K562 (cell line): ENCODE data around the gene BCL7C. TPM values are rescaled to one million over a fixed set of nuclear protein-coding genes. Genes with fewer than 3 reads are reported as not detected.

Experiments
- BRF2 ChIP-seq: IDR thresholded peaks from 3 replicates; pipeline ENCODE4 v1.6.1; 2011; ENCODE audit warnings: borderline replicate concordance, mild to moderate bottlenecking; ENCODE audit not compliant: insufficient read length, insufficient read depth
- CBFB ChIP-seq: sonication (generic); formaldehyde crosslinking; IDR thresholded peaks from 2 replicates; pipeline ENCODE4 v1.4.0; 2020; ENCODE audit warnings: mild to moderate bottlenecking, missing genetic modification reagents
- CBX3 ChIP-seq, 2 experiments: IDR thresholded peaks; 1 replicate in 1 of 2; 2 replicates in 1 of 2; pipeline ENCODE4 v1.6.1; 2012; ENCODE audit warnings: inconsistent platforms in 2 of 2, low read length in 2 of 2, borderline replicate concordance in 1 of 2, control low read depth in 1 of 2
- ELF2 ChIP-seq: fragments of 250-450 bp; sonication (Bioruptor Pico); IDR thresholded peaks from 2 replicates; pipeline ENCODE4 v1.5.0; 2021; ENCODE audit warnings: mild to moderate bottlenecking
- FOXJ2 ChIP-seq: fragments of 200-800 bp; sonication (Bioruptor generic); IDR thresholded peaks from 2 replicates; pipeline ENCODE4 v1.6.1; 2016; ENCODE audit warnings: missing genetic modification characterization, missing compliant biosample characterization
- FOXJ3 ChIP-seq: sonication (generic); formaldehyde crosslinking; IDR thresholded peaks from 2 replicates; pipeline ENCODE4 v1.4.0; 2020; ENCODE audit warnings: mild to moderate bottlenecking, missing genetic modification reagents
- GABPB1 ChIP-seq: sonication (generic); formaldehyde crosslinking; IDR thresholded peaks from 2 replicates; pipeline ENCODE4 v1.8.0; 2022; ENCODE audit warnings: mild to moderate bottlenecking, missing genetic modification reagents
- HMG20A ChIP-seq: fragments of 450-650 bp; formaldehyde crosslinking; conservative IDR thresholded peaks from 2 replicates; pipeline ENCODE4 v1.4.0; 2020; ENCODE audit warnings: mild to moderate bottlenecking, mixed read lengths
- JUN ChIP-seq, 2 experiments: sonication (generic) in 1 of 2; formaldehyde crosslinking in 1 of 2; IDR thresholded peaks; 2 replicates each; pipeline versions ENCODE4 v1.6.1 to v1.8.0; 2012 to 2022; ENCODE audit warnings: borderline replicate concordance in 2 of 2, mild to moderate bottlenecking in 2 of 2, improper control_type of control experiment in 1 of 2, low read depth in 1 of 2, low read length in 1 of 2, missing genetic modification reagents in 1 of 2
- KAT2B ChIP-seq: IDR thresholded peaks from one replicate; pipeline ENCODE4 v1.6.1; 2012; ENCODE audit warnings: low read depth, mild to moderate bottlenecking, control low read depth, inconsistent platforms, low read length, moderate library complexity
- MAX ChIP-seq: sonication (generic); formaldehyde crosslinking; IDR thresholded peaks from 2 replicates; pipeline ENCODE4 v1.9.0; 2022; ENCODE audit warnings: mild to moderate bottlenecking, missing genetic modification reagents
- MAZ ChIP-seq, 2 experiments: fragments of 450-650 bp in 1 of 2; sonication (generic) in 1 of 2; formaldehyde crosslinking; IDR thresholded peaks in 1 of 2; conservative IDR thresholded peaks in 1 of 2; 2 replicates each; pipeline versions ENCODE4 v1.4.0 to v1.5.0; 2020; ENCODE audit warnings: mild to moderate bottlenecking in 1 of 2, missing genetic modification reagents in 1 of 2
- NFIC ChIP-seq: fragments of 450-650 bp; IDR thresholded peaks from 2 replicates; pipeline ENCODE4 v1.6.1; 2017; ENCODE audit warnings: mild to moderate bottlenecking, inconsistent platforms
- POLR2G ChIP-seq: fragments of 200-400 bp; formaldehyde crosslinking; IDR thresholded peaks from 2 replicates; pipeline ENCODE4 v1.6.1; 2017; ENCODE audit warnings: low read depth, mild to moderate bottlenecking, antibody characterized with exemption, low read length, moderate library complexity
- POLR3A ChIP-seq: IDR thresholded peaks from 2 replicates; pipeline ENCODE4 v1.6.1; 2011; ENCODE audit warnings: borderline replicate concordance, mild to moderate bottlenecking, moderate library complexity; ENCODE audit not compliant: insufficient read length, insufficient read depth; ENCODE audit errors: extremely low read depth
- RBM17 ChIP-seq: fragments of 200-400 bp; formaldehyde crosslinking; IDR thresholded peaks from 2 replicates; pipeline ENCODE4 v1.6.1; 2017; ENCODE audit warnings: low read depth, mild to moderate bottlenecking, low read length, borderline replicate concordance
- RHOXF2B ChIP-seq: fragments of 250-450 bp; sonication (Bioruptor Pico); conservative IDR thresholded peaks from 2 replicates; pipeline ENCODE4 v1.5.1; 2021
- SP1 ChIP-seq: sonication (generic); formaldehyde crosslinking; IDR thresholded peaks from 2 replicates; pipeline ENCODE4 v1.8.1; 2022; ENCODE audit warnings: mild to moderate bottlenecking, missing genetic modification reagents
- SRF ChIP-seq, 2 experiments: fragments of 250-450, 450-650 bp in 1 of 2; sonication (Bioruptor Pico) in 1 of 2; sonication (generic) in 1 of 2; formaldehyde crosslinking; IDR thresholded peaks; 2 replicates each; pipeline versions ENCODE4 v1.5.0 to v1.5.1; 2020 to 2022; ENCODE audit warnings: mild to moderate bottlenecking in 1 of 2, missing genetic modification reagents in 1 of 2
- SRSF9 ChIP-seq: fragments of 200-400 bp; formaldehyde crosslinking; IDR thresholded peaks from 2 replicates; pipeline ENCODE4 v1.6.1; 2017; ENCODE audit warnings: low read depth, low read length, borderline replicate concordance
- ZEB2 ChIP-seq: fragments of 450-650 bp; IDR thresholded peaks from 2 replicates; pipeline ENCODE4 v1.6.1; 2016
- ZNF165 ChIP-seq: fragments of 250-450 bp; sonication (Bioruptor Pico); IDR thresholded peaks from 2 replicates; pipeline ENCODE4 v1.4.0; 2020; ENCODE audit warnings: borderline replicate concordance
- ZNF561 ChIP-seq: fragments of 450-650 bp; formaldehyde crosslinking; conservative IDR thresholded peaks from 2 replicates; pipeline ENCODE4 v1.4.0; 2020; ENCODE audit warnings: mild to moderate bottlenecking, moderate library complexity
- ZNF583 ChIP-seq: fragments of 250-450 bp; sonication (Bioruptor Pico); IDR thresholded peaks from 2 replicates; pipeline ENCODE4 v1.4.0; 2020
- ZNF589 ChIP-seq: fragments of 200-800 bp; sonication (Bioruptor generic); IDR thresholded peaks from 2 replicates; pipeline ENCODE4 v1.6.1; 2016; ENCODE audit warnings: low read depth, missing genetic modification characterization, missing compliant biosample characterization
- ZNF76 ChIP-seq: fragments of 250-450 bp; sonication (Bioruptor Pico); IDR thresholded peaks from 2 replicates; pipeline ENCODE4 v1.4.0; 2020; ENCODE audit warnings: mild to moderate bottlenecking, moderate library complexity, borderline replicate concordance
- polyA plus RNA-seq, 8 experiments: library from polyadenylated mRNA; depleted of rRNA in 4 of 8; stranded (reverse) in 5 of 8; unstranded in 3 of 8; fragments of >200 nt; fragmentation: Nextera tagmentation in 2 of 8; fragmentation: Illumina TruSeq in 1 of 8; extraction: Ambion mirVana in 2 of 8; extraction: Trizol in 1 of 8; gene quantifications; 2 replicates each; pipeline versions ENCODE4 v1.2.1 to v1.2.3, GENCODE V29; 2011 to 2014; ENCODE audit warnings: inconsistent platforms in 1 of 8, missing spikeins in 1 of 8
- total RNA-seq, 7 experiments: library from RNA; depleted of rRNA in 6 of 7; stranded (reverse); fragments of >200 nt in 6 of 7; fragmentation: Illumina TruSeq in 2 of 7; extraction: Trizol in 2 of 7; gene quantifications; 2 replicates each; pipeline versions ENCODE4 v1.2.1 to v1.2.3, GENCODE V29; 2011 to 2021; ENCODE audit warnings: low replicate concordance in 1 of 7
- TF ChIP-seq, protein P1 (sequence below): fragments of 250-450 bp; sonication (Bioruptor Pico); IDR thresholded peaks from 2 replicates; pipeline ENCODE4 v1.5.0; 2021; ENCODE audit warnings: mild to moderate bottlenecking, borderline replicate concordance

BCL7C gene
- total and polyA plus RNA-seq, 9 of the 15 experiments (the other 6 are each of a cell fraction or from before 2014, with no cell fraction given), result 1.7 to 85.8 (median 19.6) TPM

DNA sequence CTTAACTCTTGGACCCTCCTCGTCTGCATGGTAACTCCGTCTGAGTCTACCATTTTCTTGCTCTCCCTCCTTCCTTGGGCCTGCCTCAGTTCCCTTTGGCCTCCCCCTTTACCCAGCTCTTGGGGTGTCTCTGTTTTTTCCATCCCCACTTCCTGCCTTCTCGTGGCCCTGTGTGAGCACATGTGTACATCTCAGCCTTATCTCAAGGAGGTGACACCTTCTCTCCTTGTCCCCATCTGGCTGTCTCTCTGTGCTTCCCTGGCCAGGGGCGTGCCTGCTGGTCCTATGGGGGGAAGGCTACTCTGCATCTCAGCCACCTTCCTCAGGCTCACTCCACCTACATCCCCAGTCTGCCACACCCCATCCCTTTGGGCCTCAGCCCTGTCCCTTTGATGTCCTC is 9.1 kb upstream of the BCL7C start (continued):
- TF ChIP-seq GABPB1 (CRISPR knock-in tag) (no peak), CBX3 (IDR thresholded peaks at IDR 0.05; ENCODE audit: borderline replicate concordance in 1 of 2, low read length in 2 of 2) (no peak), POLR2G (no peak), MAX (peak; percentile 63; the same call in 1 of the 2 replicates), SP1 (CRISPR knock-in tag) (no peak), NFIC (no peak), ZNF561 (CRISPR knock-in tag) (no peak), KAT2B (no peak), CBFB (no peak), ELF2 (CRISPR knock-in tag) (no peak), ZNF583 (CRISPR knock-in tag) (no peak), FOXJ2 (tag) (no peak), MAZ (CRISPR knock-in tag; conservative IDR thresholded peaks at IDR 0.05 in 1 of 2, IDR thresholded peaks at IDR 0.05 in 1 of 2) (no peak), HMG20A (CRISPR knock-in tag) (no peak), SRF (CRISPR knock-in tag; IDR thresholded peaks at IDR 0.05) (no peak), JUN (IDR thresholded peaks at IDR 0.05; ENCODE audit: borderline replicate concordance, low read depth, low read length) (no peak), JUN (CRISPR knock-in tag; IDR thresholded peaks at IDR 0.05; ENCODE audit: borderline replicate concordance) (no peak), ZNF589 (CRISPR knock-in tag) (no peak), RHOXF2B (CRISPR knock-in tag) (no peak), ZNF76 (CRISPR knock-in tag) (no peak), POLR3A (no peak), FOXJ3 (CRISPR knock-in tag) (no peak), RBM17 (no peak), ZNF165 (CRISPR knock-in tag) (no peak), ZEB2 (0 out of 2 replicates have a peak, but pooled peaks have one; percentile 46), SRSF9 (no peak), BRF2 (no peak)
- TF ChIP-seq, protein P1, sequence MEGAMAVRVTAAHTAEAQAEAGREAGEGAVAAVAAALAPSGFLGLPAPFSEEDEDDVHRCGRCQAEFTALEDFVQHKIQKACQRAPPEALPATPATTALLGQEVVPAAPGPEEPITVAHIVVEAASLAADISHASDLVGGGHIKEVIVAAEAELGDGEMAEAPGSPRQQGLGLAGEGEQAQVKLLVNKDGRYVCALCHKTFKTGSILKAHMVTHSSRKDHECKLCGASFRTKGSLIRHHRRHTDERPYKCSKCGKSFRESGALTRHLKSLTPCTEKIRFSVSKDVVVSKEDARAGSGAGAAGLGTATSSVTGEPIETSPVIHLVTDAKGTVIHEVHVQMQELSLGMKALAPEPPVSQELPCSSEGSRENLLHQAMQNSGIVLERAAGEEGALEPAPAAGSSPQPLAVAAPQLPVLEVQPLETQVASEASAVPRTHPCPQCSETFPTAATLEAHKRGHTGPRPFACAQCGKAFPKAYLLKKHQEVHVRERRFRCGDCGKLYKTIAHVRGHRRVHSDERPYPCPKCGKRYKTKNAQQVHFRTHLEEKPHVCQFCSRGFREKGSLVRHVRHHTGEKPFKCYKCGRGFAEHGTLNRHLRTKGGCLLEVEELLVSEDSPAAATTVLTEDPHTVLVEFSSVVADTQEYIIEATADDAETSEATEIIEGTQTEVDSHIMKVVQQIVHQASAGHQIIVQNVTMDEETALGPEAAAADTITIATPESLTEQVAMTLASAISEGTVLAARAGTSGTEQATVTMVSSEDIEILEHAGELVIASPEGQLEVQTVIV (CRISPR knock-in tag), result no peak
